ENCODE data around the gene CSN3.

The CSN3 gene

DNA sequence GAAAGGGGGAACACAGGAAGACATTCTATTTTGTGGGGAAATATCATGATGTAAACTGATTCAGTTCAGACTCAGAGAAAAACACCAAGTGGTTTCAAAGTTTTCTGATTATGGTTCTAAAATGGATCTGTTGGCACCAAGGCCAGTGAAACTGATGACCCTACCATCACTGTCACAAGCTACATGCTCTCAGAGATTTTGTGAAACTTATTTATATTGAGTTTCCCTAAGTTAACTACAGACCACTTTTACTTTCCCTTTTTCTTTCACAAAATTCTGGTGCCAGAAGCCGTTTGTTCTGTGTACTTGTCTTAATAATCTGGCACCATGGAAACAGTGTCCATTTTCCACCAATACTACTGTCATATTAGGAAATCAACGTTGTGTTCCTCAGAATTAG is 48.9 kb downstream of the CSN3 start:
- no peak for DNase-seq (ENCODE audit: low read depth in 2 of 2)

DNA sequence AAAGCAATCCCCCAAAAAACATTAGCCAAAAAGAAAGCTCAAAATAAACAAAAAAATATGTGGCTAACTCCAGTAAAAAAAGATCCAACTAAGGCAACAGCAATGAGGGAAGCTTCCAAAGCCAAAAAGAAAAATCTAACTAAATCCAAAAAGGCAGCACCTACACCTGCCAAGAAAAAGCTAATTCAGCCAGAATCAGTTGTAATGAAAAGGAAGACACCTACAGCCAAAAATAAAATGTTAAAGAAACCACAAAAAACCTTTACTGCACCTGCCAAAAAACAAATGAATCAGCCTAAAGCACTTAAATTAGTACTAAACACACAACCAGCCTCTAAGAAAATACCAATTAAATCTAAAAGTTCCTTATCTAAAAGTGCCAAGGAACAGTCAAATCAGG is 55.2 kb downstream of the CSN3 start:
- no peak for DNase-seq (ENCODE audit: low read depth in 2 of 2)

DNA sequence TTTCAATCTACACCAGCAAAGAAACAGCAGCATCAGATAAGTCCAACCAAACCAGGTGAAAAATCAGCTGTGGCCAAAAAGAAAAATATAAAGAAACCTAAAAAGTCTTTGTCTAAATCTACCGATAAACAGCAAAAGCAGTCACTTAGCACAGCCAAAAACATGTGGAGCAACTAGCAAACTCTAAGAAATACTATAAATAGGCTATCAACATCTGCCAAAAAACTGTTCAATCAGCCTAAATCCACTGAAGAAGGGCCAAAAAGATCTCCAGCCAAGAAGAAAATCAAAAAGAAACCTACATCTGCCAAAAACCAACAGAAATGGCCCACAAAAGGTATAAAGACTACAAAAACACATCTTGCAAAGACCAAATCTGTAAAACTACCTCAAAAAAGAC is 55.7 kb downstream of the CSN3 start:
- no peak for DNase-seq (ENCODE audit: low read depth in 2 of 2)

DNA sequence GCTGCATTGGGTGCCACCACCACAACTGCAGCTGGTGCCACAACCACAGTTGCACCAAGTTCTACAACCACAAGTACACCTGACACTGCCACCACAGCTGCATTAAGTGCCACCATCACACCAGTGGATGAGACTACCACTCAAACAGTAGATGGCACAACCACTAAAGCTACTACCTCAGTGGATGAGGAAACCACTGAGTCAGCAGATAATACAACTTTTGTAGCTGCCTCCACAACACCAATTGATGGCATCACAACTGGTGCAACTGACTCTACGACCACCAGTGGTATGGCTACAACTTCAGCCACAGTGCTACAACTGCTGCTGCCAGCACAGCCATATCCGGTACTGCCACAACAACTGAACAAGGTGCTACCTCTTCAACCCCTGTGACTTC is 57.2 kb downstream of the CSN3 start:
- DNase-seq (ENCODE audit: low read depth in 2 of 2), result no peak

DNA sequence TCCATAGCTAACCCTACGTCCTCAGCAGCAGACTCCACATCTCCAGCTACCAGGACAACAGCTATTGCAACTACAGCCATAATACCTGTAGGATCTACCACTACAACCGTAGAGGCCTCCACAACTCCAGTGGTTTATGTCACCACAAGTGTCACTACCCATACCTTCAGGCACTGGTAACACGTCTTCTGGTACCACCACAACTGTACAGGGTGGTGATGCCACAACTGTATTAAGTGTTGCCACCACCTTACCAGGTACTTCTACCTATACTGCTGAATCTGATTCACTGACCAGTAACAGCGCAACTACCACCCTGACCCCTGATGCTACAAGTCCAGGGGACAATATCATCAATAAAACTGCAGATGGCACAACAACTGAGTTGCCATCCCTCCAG is 57.8 kb downstream of the CSN3 start:
- no peak for DNase-seq (ENCODE audit: low read depth in 2 of 2)

Data from fibroblast of skin of left biceps (primary cell).